Right renal cortex interstitium (tissue), 3 donors: ENCODE data around the gene NFIB. TPM values are rescaled to one million over a fixed set of nuclear protein-coding genes. Genes with fewer than 3 reads are reported as not detected.

Source experiments
- DNase-seq, 3 donors: peaks; one replicate each; pipeline ENCODE4 v3.0.0-alpha.2; 2013; ENCODE audit warnings: low read depth in 3 of 3, low spot score in 2 of 3
- polyA plus RNA-seq, 3 donors: library from polyadenylated mRNA; unstranded; fragments of 120-200 nt; gene quantifications; one replicate each; pipeline ENCODE4 v1.2.1, GENCODE V29; 2013; ENCODE audit not compliant: insufficient read length in 3 of 3

NFIB gene
- 10 to 100 TPM; 18.1 to 19.9 (median 18.4) TPM for polyA plus RNA-seq

DNA sequence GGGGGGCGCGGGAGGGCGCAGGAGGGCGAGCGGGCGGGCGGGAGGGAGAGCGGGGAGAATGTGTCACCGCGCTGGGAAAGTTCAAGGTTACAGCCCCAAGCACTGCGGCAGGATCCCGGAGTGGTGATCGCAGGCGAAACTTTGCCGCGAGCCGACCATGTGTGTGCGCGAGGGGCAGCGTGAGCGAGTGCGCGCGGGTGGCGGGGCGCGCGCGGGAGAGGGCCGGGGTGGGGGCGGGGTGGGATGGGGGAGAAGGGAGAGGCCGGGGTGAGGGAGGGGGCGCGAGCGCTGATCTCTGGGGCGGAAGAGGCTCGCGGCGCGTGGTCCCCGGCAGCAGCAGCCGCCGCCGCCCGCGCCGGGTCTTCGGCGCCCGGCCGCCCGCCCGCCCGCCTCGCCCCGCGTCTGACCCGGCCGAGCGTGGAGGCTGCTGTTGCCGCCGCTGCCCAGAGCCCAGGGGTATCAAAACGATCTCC is at the start of gene NFIB:
NFIB (minus strand) TSS at position 191 of the 473 bp plus-strand sequence. CDS start 630 bp downstream, outside the sequence.
- DNase-seq = no peak

DNA sequence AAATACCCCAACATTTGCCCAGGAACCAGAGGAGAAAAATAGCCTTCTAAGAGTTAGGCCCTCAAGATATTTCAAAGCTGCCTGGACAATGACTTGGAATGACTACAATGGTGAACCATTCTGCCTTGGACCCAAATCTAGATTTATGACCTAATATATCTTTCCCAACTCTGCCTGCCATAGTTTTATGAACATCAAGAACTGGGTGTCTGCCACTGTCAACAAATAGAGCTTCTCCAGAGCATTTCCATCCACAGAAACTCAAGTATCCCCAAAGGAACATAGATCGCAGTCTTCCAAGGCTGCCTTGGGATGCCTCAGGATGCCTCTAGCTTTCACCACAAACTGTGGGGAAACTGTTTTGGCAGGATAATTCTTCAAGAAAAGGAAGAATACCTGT is 48.2 kb upstream of the NFIB start:
- DNase-seq = no peak

- DNase-seq = no peak
Measured at GRCh38 chr9:14361074-14361473, 47.1 kb upstream of the NFIB start.

- DNase-seq = no peak
Measured at GRCh38 chr9:14358523-14358922, 44.6 kb upstream of the NFIB start.

- no peak for DNase-seq
Measured at GRCh38 chr9:14356351-14357265, 42.7 kb upstream of the NFIB start.

GRCh38 chr9:14354201-14354600 is 40.3 kb upstream of the NFIB start:
- no peak for DNase-seq

DNA sequence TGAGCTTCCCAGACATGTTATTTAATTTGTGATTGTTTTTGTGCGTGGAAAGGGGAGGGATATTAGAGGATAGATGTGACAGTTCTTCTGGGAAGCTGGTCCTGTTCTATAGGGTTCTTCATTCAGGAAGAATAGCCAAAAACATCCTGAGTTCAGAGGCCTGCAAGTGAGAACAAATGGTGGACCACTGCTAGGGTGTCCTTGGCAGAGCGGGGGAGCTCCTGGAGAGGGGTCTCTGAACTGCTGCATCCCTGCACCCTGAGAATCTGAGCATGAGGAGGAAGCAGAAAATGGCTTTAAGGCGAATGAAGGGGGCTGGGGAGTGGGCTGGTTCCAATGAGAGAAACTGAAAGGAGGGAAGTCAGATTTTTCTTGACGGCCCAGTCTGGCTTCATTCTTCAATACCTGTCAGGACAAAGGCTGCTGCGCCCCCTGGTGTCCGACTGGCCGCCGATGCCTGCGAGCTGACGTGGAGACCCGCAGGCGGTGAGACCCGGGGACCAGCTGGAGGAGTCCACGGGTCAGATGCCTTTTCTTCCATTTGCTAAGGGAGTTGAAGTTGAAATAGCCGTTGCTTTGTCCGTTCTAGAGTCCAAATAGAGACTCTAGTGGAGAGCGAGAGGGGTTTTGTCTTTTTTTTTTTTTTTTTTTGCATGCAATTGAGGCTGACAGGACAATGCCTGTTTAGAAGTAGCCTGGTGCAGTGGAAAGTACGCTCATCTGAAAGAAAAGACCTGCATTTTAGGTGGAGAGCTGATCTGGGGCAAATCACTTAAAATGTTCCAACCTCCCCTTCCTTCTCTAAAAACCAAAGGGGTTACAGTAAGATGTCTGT is 39.5 kb upstream of the NFIB start:
- no peak for DNase-seq

- no peak for DNase-seq
Measured at GRCh38 chr9:14352503-14352902, 38.6 kb upstream of the NFIB start.

GRCh38 chr9:14351221-14351836 is 37.4 kb upstream of the NFIB start:
- no peak for DNase-seq

DNA sequence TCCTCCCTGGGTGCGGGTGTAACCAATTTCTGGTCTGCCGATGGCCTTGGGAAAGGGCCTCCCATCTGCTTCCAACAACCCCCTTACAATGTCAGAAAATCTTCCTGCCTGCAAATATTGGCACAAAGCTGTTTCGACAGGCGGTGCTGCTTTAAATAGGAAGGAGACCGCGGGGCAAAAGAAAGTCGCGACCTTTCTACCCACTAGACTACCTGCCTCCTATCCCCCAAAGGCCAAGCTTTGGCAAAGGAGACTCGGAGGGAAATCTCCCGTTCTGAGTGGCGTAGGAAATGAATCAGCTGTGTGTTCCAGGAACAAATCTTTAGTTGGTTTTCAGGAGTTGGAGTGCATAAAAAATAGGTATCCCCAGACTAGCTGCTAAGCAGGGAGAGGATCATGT is 36.8 kb upstream of the NFIB start:
- no peak for DNase-seq

DNA sequence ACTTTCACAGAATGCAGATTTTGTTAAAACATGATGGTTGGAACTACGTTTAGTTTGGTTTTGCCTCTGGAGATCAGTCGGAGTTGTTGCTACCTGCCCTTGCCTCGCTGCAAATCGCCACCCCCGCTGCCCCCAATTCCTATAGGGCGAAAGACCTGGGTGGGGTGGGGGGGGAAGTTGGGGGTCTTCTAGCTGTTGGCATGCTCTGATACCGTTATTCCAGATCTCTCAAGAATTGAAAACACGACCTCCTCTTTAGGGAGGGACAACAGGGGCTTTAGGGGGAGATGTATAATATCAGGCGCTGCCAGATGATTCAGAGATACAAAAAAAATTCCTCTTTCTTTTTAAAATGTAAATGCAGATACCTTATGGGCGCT is 36.4 kb upstream of the NFIB start:
- DNase-seq = no peak

- no peak for DNase-seq
Measured at GRCh38 chr9:14349447-14350348, 35.8 kb upstream of the NFIB start.

DNA sequence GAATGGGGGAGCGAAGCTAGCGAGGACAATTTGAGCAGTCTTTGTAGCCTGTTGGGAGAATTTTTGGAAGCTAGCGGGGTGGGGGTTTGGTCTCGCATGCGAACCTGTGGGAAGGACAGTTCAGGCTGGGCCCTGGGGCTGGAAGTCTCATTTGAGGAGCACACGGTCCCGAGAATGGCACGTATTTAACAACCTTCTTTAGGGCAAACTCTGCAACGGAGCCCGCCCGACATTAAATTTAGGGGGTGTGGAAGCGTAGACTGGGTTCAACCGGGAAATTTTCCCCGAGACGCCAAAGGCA is 35.2 kb upstream of the NFIB start:
- DNase-seq = no peak

GRCh38 chr9:14348373-14349145 is 34.6 kb upstream of the NFIB start:
- DNase-seq = no peak

GRCh38 chr9:14348123-14348372 is 34.1 kb upstream of the NFIB start:
- no peak for DNase-seq

DNA sequence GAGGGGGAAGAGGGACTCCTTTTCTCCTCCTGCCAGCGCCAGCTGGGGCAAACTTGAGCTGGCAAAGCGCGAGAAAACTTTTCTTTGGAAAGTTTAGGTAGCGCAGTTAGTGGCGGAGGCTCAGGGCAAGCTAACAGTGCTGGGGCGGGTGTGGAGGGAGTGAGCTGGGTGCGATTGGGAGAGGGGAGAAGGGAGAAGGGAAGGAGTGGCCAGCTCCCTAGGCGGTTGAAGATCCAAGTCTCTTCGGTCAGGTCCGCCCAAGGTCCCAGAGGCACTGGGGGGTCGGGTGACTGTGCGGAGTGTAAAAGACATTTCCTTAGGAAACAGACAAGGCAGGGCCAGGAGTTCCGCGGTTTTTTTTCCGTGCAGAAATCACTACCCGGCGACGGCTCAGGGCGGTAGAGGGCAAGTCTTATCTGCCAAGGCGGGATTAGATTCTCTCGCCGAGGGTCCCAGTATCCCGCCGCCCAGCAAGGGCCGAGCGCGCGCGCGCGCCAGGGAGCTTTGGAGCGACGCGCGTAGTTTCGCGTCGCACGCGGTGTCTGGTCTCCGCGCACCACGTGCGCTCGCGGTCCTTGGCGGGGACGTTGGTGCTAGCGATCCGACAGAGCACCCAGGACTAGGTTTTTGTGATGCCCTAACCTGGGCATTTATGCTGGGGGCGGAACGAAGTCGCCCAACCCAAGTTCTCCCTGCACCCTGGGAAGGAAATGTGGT is 33.6 kb upstream of the NFIB start:
- no peak for DNase-seq

DNA sequence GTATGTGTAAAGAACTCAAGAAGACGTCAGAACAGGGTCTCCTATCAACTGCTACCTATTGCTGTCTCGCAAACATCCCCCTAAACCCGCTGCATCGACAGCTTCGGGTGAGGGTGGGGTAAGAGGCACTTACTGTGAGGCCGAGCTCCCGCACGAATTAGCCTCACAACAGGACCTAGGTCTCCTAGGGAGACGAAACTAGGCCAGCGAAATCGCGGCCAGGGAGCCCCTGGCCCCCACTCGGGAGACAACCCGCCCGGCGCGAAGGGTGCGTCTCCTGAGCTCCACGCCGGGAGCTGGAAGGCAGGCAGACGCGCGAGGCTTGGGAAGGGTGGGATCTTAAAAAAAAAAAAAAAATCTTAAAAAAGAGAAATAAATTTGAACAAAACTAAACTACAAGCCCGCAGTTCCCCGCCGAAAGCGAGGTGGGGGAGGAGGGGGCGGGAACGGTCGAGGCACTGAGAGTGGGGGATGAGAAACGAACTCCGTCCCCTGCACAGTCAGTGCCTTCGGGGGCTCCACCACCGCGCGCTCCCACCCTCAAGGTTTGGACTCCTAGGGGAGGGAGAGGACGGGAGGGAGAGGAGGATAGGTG is 33.0 kb upstream of the NFIB start:
- DNase-seq = no peak

GRCh38 chr9:14346231-14346791 is 32.4 kb upstream of the NFIB start:
- DNase-seq = no peak
